PC-3 (cell line): ENCODE measurements around the gene AFF3.

Experiments
- EZH2 ChIP-seq: fragments of 300-600 bp; sonication (generic); IDR thresholded peaks from one replicate; pipeline ENCODE4 v1.6.1; 2017; ENCODE audit warnings: antibody characterized with exemption, mild to moderate bottlenecking, low read length; ENCODE audit not compliant: unreplicated experiment
- TF ChIP-seq, protein P1 (sequence below): fragments of 300-600 bp; sonication (generic); conservative IDR thresholded peaks from 2 replicates; pipeline ENCODE4 v1.5.1; 2017; ENCODE audit warnings: antibody characterized with exemption, low read depth, mild to moderate bottlenecking, low read length

DNA sequence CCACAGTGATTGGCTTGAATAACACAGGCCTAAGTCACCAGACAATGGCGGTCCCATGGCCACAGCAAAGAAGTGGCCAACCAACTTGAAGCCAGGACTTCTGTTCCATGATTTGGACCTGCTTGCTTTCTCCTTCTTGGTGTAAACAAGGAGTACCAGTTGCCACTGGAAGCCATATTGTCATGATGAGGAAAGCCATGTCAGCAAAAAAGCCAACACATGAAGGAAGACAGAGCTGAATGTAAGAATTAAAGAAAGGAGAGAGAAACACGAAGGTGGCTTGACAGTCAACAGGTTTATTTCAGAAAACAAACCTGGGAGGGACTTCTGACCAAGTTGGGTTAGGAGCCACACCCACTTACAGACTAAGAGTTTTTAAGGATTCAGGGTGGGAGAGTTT is 620.2 kb downstream of the AFF3 start:
- TF ChIP-seq, protein P1, sequence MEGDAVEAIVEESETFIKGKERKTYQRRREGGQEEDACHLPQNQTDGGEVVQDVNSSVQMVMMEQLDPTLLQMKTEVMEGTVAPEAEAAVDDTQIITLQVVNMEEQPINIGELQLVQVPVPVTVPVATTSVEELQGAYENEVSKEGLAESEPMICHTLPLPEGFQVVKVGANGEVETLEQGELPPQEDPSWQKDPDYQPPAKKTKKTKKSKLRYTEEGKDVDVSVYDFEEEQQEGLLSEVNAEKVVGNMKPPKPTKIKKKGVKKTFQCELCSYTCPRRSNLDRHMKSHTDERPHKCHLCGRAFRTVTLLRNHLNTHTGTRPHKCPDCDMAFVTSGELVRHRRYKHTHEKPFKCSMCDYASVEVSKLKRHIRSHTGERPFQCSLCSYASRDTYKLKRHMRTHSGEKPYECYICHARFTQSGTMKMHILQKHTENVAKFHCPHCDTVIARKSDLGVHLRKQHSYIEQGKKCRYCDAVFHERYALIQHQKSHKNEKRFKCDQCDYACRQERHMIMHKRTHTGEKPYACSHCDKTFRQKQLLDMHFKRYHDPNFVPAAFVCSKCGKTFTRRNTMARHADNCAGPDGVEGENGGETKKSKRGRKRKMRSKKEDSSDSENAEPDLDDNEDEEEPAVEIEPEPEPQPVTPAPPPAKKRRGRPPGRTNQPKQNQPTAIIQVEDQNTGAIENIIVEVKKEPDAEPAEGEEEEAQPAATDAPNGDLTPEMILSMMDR, result no peak
- no peak for TF ChIP-seq EZH2
